ENCODE results near the gene CYP17A1.

The CYP17A1 gene

DNA sequence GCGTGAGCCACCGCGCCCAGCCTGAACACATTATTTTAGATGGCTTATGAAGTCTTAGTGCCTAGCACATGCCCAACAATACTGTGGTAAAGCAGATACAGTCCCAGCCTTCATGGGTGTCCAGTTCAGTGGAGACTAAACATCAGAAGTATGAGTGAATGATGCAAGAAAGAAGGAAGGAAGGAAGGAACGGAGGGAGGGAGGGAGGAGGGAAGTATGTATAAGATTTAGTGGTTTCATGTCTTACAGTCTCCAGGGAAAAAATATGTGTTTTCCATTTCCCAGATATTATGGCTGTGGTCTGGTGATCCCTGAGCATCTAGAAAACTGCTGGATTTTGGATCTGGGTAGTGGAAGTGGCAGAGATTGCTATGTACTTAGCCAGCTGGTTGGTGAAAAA, 35.0 kb upstream of the CYP17A1 start:
- H2AFZ ChIP-seq: no peak overlapping the region
- H3K4me3 ChIP-seq (ENCODE audit: low read depth, low read length): no peak overlapping the region
- H3K4me2 ChIP-seq (ENCODE audit: low read length): no peak overlapping the region
- no peak overlapping the region for H3K9ac ChIP-seq
- no peak overlapping the region for H3K27ac ChIP-seq
- TF ChIP-seq CTCF (IDR thresholded peaks at IDR 0.05): no peak
- no peaks in the 10 kb centered on the region for H3K9me3 ChIP-seq (ENCODE audit: control insufficient read depth, low read length)
- H3K79me2 ChIP-seq: peaks cover 9% of the 10 kb centered on the region
- no peaks in the 10 kb centered on the region for H3K27me3 ChIP-seq (ENCODE audit: control insufficient read depth, insufficient read depth, low read length)
- no peaks in the 10 kb centered on the region for H3K4me1 ChIP-seq
- H3K36me3 ChIP-seq (ENCODE audit: control insufficient read depth, insufficient read depth, low read length): no peaks in the 10 kb centered on the region

DNA sequence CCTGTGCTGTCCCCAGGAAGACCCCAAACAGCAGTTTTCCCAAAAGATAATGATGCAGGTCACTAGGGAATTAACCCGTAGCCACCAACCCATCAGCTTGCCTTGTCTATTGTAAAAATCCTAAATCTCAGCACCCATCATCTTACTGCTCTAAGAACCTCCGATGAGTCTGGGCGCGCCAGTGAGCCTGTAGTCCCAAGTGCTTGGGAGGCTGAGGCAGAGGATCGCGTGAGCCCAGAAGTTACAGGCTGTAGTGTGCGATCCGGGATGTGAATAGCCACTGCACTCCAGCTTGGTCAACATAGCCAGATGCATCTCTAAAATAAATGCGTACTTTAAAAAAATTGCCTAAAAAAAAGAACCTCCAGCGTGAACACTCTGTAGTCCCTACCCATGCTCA, 33.0 kb upstream of the CYP17A1 start:
- H3K9me3 ChIP-seq (ENCODE audit: control insufficient read depth, low read length): no peaks in the 10 kb centered on the region
- TF ChIP-seq CTCF (IDR thresholded peaks at IDR 0.05): no peak
- H3K9ac ChIP-seq: peak overlapping the region; percentile 79
- peak overlapping the region; percentile 75 for H3K27ac ChIP-seq
- H3K79me2 ChIP-seq: peaks cover 9% of the 10 kb centered on the region
- peak overlapping the region; percentile 99 for H3K4me2 ChIP-seq (ENCODE audit: low read length)
- peak overlapping the region; percentile 64 for H3K4me3 ChIP-seq (ENCODE audit: low read depth, low read length)
- H3K27me3 ChIP-seq (ENCODE audit: control insufficient read depth, insufficient read depth, low read length): no peaks in the 10 kb centered on the region
- peak overlapping the region; percentile 92 for H2AFZ ChIP-seq
- H3K4me1 ChIP-seq: no peaks in the 10 kb centered on the region
- H3K36me3 ChIP-seq (ENCODE audit: control insufficient read depth, insufficient read depth, low read length): no peaks in the 10 kb centered on the region

DNA sequence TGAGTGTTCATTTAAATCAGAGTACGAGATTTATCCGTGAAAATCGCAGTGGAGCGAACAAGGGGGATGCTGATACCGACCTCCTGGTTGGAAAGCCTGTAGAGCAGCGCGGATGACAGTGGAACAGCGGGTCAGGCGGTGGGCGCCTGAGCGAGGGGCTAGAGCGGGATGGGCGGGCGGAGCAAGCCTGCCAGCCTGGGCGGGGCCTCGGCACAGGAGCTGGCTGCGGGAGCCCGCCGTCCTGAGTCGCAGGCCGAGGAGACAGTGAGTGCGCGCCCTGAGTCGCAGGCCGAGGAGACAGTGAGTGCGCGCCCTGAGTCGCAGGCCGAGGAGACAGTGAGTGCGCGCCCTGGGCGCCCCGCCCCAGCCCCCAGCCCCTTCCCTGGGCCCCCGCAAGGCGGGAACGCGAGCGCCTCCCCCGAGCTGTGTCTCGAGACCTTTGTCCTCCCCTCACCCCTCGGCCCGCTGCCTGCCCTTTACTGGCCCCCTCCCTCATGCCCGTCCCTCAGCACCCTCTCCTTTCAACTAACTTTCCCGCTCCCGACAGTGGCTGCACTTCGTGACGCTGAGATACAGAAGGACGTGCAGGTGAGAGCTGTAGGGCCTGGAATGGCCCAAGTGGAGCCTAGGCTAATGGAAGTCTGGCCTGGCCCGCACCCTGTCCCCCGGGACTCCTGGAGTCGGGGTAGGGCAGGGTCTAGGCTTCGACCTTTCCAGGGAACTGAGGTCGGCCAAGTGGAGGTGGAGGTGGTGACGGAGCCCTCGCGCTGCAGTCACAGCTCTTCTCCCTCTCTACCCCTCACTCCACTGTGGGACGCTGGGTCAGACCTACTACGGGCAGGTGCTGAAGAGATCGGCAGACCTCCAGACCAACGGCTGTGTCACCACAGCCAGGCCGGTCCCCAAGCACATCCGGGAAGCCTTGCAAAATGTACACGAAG, 32.3 kb upstream of the CYP17A1 start, which contains the start of gene AS3MT:
TSS of gene AS3MT (plus strand) at position 213 of the 941 bp plus-strand sequence. CDS start at position 336, 123 bp downstream.
- Histone ChIP-seq H3K9ac (peak within 1 kb of the TSS; percentile 79), H3K79me2 (peaks cover 9% of the 10 kb centered on the region), H2AFZ (peak within 1 kb of the TSS; percentile 92), H3K27ac (peak within 1 kb of the TSS; percentile 75), H3K4me3 (ENCODE audit: low read depth, low read length) (peak within 1 kb of the TSS; percentile 64), H3K27me3 (ENCODE audit: control insufficient read depth, insufficient read depth, low read length) (no peaks in the 10 kb centered on the region), H3K36me3 (ENCODE audit: control insufficient read depth, insufficient read depth, low read length) (no peaks in the 10 kb centered on the region), H3K4me1 (no peaks in the 10 kb centered on the region), H3K4me2 (ENCODE audit: low read length) (peak within 1 kb of the TSS; percentile 99), H3K9me3 (ENCODE audit: control insufficient read depth, low read length) (no peaks in the 10 kb centered on the region)
- TF ChIP-seq CTCF (IDR thresholded peaks at IDR 0.05): no peak

GRCh38 chr10:102868911-102869257, 31.7 kb upstream of the CYP17A1 start:
- Histone ChIP-seq H3K27ac (peak overlapping the region; percentile 75), H2AFZ (peak overlapping the region; percentile 92), H3K79me2 (peaks cover 9% of the 10 kb centered on the region), H3K27me3 (ENCODE audit: control insufficient read depth, insufficient read depth, low read length) (no peaks in the 10 kb centered on the region), H3K9me3 (ENCODE audit: control insufficient read depth, low read length) (no peaks in the 10 kb centered on the region), H3K36me3 (ENCODE audit: control insufficient read depth, insufficient read depth, low read length) (no peaks in the 10 kb centered on the region), H3K4me2 (ENCODE audit: low read length) (peak overlapping the region; percentile 99), H3K4me3 (ENCODE audit: low read depth, low read length) (peak overlapping the region; percentile 64), H3K9ac (peak overlapping the region; percentile 79), H3K4me1 (no peaks in the 10 kb centered on the region)
- TF ChIP-seq CTCF (IDR thresholded peaks at IDR 0.05): no peak
